Lower leg skin (tissue), 3 donors: ENCODE measurements around the gene DAAM1.

Experiments
- CTCF ChIP-seq, 3 donors: fragments of 450-650 bp; IDR thresholded peaks; one replicate each; pipeline ENCODE4 v1.5.1; 2016; ENCODE audit warnings: antibody characterized with exemption in 3 of 3, mild to moderate bottlenecking in 3 of 3, moderate library complexity in 2 of 3
- POLR2A ChIP-seq, 2 donors: fragments of 450-650 bp; IDR thresholded peaks; one replicate each; pipeline ENCODE4 v1.6.1; 2016 to 2017; ENCODE audit warnings: antibody characterized with exemption in 2 of 2, mild to moderate bottlenecking in 1 of 2, moderate library complexity in 1 of 2

DNA sequence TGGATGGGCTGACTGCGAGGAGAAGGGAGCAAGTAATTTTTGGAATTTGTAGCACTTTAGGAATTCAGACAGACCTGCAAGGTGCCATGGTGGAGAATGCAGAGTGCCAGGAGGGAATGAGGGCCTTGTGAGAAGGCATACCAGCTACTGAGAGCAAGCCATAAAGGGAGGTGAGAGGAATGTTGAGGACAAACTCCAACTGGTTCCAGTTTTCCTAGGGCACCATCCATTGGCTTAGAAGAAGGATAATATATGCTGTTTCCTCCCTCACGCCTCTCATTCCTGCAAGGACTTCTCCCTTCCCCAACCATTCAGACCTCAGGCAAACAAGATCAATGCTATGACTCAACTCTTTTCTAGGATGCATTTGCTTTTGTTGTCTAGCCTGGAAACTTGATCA is 11.2 kb upstream of the DAAM1 start:
- no peak for TF ChIP-seq CTCF (IDR thresholded peaks at IDR 0.05)
- no peak for TF ChIP-seq POLR2A (IDR thresholded peaks at IDR 0.05)
